ENCODE results near the gene KATNAL1.

The KATNAL1 gene

GRCh38 chr13:30158774-30159445, 148.4 kb downstream of the KATNAL1 start:
- no peak for DNase-seq

DNA sequence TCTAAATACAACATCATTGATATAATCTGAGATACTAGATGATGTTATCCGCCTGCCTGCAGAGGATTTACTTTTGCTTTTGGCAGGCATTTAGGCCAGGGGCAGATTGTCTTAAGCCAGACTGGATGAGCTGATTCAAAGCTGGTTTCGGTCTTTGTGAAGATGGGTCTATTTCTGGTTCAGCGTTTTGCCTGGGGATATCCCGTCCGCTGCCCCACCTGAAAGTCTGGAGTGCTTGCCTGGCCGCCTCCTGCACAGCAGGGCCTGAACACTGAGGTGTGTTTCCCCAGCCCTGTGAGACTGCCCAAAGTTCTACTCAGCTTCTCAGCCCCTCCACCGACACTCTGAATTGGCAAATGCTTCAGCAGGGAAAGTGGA, 149.7 kb downstream of the KATNAL1 start:
- DNase-seq, result no peak

DNA sequence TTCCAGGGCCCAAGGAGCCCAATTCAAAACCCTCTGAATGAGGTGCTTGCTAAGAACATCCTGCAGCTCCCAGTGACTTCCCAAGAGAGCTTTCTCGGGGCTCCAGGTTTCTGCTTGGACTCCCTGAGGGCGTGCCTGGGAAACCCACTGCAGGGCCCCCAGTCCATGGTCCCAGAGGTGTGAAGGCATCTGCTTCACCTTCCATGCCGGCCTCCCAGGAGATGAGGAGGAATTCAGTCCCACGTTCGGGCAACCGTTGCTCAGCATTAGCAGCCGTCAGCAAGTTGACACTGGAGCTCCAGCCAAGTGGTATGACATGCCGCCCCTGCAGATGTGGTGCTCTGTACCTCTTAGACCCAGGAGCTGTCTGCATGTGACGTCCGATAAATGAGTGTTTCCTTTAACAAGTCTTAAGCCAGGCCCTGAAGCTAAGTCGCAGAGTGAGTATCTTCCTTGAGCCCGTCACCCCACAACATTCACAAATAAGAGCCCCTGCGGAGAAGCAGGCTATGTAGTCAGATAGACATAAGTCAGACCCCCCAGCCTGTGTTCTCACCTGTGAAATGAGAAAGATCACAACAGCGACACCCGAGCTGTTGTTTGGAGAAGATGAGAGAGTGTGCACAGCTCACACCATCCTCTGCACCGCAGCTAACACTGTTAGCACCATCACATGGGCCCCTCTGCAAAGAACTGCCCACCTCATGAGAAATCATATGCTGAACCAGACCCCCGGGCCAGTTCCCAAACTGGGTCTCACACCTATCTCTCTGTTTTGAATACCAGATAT, 150.3 kb downstream of the KATNAL1 start:
- no peak for DNase-seq

- DNase-seq, result no peak
Measured at GRCh38 chr13:30156270-30156669, 151.1 kb downstream of the KATNAL1 start.

DNA sequence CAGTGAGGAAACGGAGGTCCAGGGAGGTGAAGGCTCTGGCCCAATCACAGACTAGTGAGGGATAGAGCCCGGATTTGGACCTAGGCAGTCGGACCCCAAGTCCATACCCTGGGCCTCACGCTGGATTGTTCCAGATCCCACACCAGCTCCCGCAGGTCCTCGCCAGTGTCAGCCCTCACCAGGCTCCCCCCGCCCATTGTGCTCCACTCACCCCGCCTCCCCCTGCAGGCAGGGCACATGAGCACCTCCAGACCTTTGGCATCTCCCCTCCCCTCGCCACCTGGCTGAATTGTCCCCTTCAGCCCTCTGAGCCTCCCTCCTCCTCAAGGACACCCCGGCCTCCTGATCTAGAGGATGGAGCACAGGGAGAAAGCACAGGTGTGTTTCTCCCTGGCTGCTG, 152.4 kb downstream of the KATNAL1 start:
- no peak for DNase-seq

GRCh38 chr13:30154531-30154930, 152.8 kb downstream of the KATNAL1 start:
- no peak for DNase-seq

GRCh38 chr13:30153545-30154426, 153.6 kb downstream of the KATNAL1 start:
- DNase-seq, result no peak

Measured in NK-92 treated with Interleukin-12 subunit alpha and Interleukin-12 subunit beta, amount 100 ng/mL, for 24 hours (cell line).